ENCODE results near the gene PARD6B.

GRCh38 chr20:50772420-50773185, 41.2 kb downstream of the PARD6B start:
- TF ChIP-seq CTCF (IDR thresholded peaks at IDR 0.05) (no peak), POLR2A (IDR thresholded peaks at IDR 0.05) (no peak)

Measured in heart left ventricle (tissue), 13 donors.